ENCODE results near the gene TMEM254. TPM values are rescaled to one million over a fixed set of nuclear protein-coding genes. Genes with fewer than 3 reads are reported as not detected.
"Not testable (repeated sequence)": the region's sequence is repeated elsewhere in the genome, so short reads cannot be mapped to it uniquely, and the experiment has no call there.

The TMEM254 gene
- total and polyA plus RNA-seq, 2 of the 13 experiments (the other 11 are each of a cell fraction or from before 2014, with no cell fraction given) = 11.2 to 39.0 TPM

- H3K4me3 ChIP-seq (replicated peaks in 1 of 3; ENCODE audit: insufficient read depth in 1 of 3, low read depth in 2 of 3, low read length in 3 of 3); H4K20me1 ChIP-seq (ENCODE audit: insufficient read depth, low read length); CTCF ChIA-PET (ENCODE audit: low intra/inter-chr PET ratio, low total read pairs); H3K27ac ChIP-seq (ENCODE audit: extremely low read length, insufficient read depth, low read length); H3K9ac ChIP-seq (ENCODE audit: insufficient read depth, low read depth, low read length); BruUV-seq (replicated peaks); H3K4me2 ChIP-seq (ENCODE audit: low read depth, low read length); in situ Hi-C loops (cut with HindIII; ENCODE audit: extremely low pct_ligation_motif_present, low pct_unique_long_range_greater_than_20kb); H3K4me1 ChIP-seq (ENCODE audit: insufficient read depth, low read length); intact Hi-C loops (cut with micrococcal nuclease; ENCODE audit: unreplicated experiment); H3K27me3 ChIP-seq (ENCODE audit: control insufficient read depth in 1 of 2, insufficient read depth in 2 of 2, low read length in 2 of 2); FAIRE-seq; H3K9me3 ChIP-seq (ENCODE audit: low read length); H3K79me2 ChIP-seq (ENCODE audit: insufficient read depth, low read length); DNase-seq (ENCODE audit: low spot score); H3K36me3 ChIP-seq (replicated peaks in 1 of 2; ENCODE audit: control insufficient read depth in 1 of 2, insufficient read depth in 2 of 2, low read length in 2 of 2); H2AFZ ChIP-seq (ENCODE audit: low read length): not testable (repeated sequence)
- POLR2A ChIA-PET = interaction anchor here (0.6 to 1.3 kb wide), 3 partner anchors 16 to 34 kb away, joined by 3 to 7 read pairs (median 3); no protein-coding TSS in a partner anchor
- peak; percentile 66 for ATAC-seq
- 63% methylated on average over 6 of the region's 6 CpGs for WGBS (ENCODE audit: low lambda C conversion rate)
- TF ChIP-seq STAG1 (CRISPR knock-in tag; IDR thresholded peaks at IDR 0.05) = 0 out of 2 replicates have a peak, but pooled peaks have one; percentile 11
Observed at GRCh38 chr10:80044935-80045334, 33.5 kb upstream of the TMEM254 start.

DNA sequence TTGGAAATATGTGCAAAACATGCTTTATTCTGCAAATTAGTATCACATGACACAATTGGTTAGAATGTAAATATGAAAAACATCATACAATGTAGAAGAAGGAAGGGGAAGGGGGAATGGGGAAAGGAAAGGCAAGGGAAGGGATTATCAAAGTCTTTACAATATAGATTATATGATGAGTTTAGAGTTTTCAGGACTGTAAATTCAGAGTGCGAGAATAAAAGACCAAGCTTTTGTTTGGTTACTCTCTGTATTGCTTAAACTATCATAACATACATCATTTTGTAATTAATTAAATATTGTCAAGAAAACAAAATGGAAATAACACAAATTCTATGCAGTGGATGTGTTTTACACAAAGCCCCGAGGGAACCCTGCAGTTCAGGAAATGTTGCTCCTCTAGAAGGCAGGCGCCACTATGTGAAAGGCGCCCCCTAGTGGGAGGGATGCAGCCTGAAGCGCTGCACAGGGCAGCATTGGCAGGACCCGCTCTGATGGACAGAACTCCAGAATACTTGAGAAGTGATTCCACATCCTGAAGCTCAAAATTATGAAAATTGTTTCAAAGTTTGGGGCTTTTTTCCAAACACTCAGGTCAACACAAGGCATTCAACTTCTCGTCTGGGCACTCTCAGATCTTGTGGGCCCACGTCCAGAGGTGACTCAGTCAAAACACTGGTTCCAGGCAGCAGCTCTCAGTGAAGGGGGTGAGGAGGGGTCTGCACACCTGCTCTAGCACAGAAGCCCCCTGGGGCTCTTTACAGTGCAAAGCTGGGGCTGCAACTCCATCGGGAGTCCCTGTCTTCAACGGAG is 31.6 kb upstream of the TMEM254 start:
- CTCF ChIA-PET (ENCODE audit: low intra/inter-chr PET ratio, low total read pairs) = no interaction called here
- TF ChIP-seq ELF3 (CRISPR knock-in tag; IDR thresholded peaks at IDR 0.05) (peak; percentile 46; the same call in 1 of the 2 replicates), KDM2A (CRISPR knock-in tag; IDR thresholded peaks at IDR 0.05; ENCODE audit: borderline replicate concordance, low read depth) (peak; percentile 67; the same call in 1 of the 2 replicates), SALL1 (CRISPR knock-in tag; IDR thresholded peaks at IDR 0.05) (peak; percentile 22; the same call in 1 of the 2 replicates), BCL6 (CRISPR knock-in tag; IDR thresholded peaks at IDR 0.05) (0 out of 2 replicates have a peak, but pooled peaks have one; percentile 29), ZNF562 (CRISPR knock-in tag; IDR thresholded peaks at IDR 0.05; ENCODE audit: borderline replicate concordance) (no peak), STAG1 (CRISPR knock-in tag; IDR thresholded peaks at IDR 0.05) (peak; percentile 70), TEAD3 (CRISPR knock-in tag; optimal IDR thresholded peaks at IDR 0.05; ENCODE audit: borderline replicate concordance) (peak; percentile 95), YY1 (IDR thresholded peaks at IDR 0.05; ENCODE audit: insufficient read depth, insufficient replicate concordance, low read depth, low read length) (peak; percentile 20), KDM4B (CRISPR knock-in tag; IDR thresholded peaks at IDR 0.05) (no peak), HNRNPK (IDR thresholded peaks at IDR 0.05; ENCODE audit: low read depth, low read length, poor library complexity, severe bottlenecking) (peak; percentile 93), HMGXB4 (CRISPR knock-in tag; IDR thresholded peaks at IDR 0.05; ENCODE audit: borderline replicate concordance in 1 of 2, low read depth in 1 of 2) (peak in 1 of 2 experiments; percentile 64; a peak in 1 of 4 replicates), GATAD1 (CRISPR knock-in tag; IDR thresholded peaks at IDR 0.05) (0 out of 2 replicates have a peak, but pooled peaks have one; percentile 21)
- TF ChIP-seq, protein P1, sequence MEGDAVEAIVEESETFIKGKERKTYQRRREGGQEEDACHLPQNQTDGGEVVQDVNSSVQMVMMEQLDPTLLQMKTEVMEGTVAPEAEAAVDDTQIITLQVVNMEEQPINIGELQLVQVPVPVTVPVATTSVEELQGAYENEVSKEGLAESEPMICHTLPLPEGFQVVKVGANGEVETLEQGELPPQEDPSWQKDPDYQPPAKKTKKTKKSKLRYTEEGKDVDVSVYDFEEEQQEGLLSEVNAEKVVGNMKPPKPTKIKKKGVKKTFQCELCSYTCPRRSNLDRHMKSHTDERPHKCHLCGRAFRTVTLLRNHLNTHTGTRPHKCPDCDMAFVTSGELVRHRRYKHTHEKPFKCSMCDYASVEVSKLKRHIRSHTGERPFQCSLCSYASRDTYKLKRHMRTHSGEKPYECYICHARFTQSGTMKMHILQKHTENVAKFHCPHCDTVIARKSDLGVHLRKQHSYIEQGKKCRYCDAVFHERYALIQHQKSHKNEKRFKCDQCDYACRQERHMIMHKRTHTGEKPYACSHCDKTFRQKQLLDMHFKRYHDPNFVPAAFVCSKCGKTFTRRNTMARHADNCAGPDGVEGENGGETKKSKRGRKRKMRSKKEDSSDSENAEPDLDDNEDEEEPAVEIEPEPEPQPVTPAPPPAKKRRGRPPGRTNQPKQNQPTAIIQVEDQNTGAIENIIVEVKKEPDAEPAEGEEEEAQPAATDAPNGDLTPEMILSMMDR (CRISPR knock-in tag; IDR thresholded peaks at IDR 0.05) = peak; percentile 83

More for the DNA sequence above, 31.6 kb upstream of the TMEM254 start:
- no TSS peak for BruUV-seq (replicated peaks)
- in situ Hi-C loops (cut with HindIII; ENCODE audit: extremely low pct_ligation_motif_present, low pct_unique_long_range_greater_than_20kb) = no loop called here
- POLR2A ChIA-PET = no interaction called here
- Histone ChIP-seq H3K27ac (ENCODE audit: extremely low read length, insufficient read depth, low read length) (no peak overlapping the region), H3K79me2 (ENCODE audit: insufficient read depth, low read length) (no peaks in the 10 kb centered on the region), H3K36me3 (replicated peaks in 1 of 2; ENCODE audit: control insufficient read depth in 1 of 2, insufficient read depth in 2 of 2, low read length in 2 of 2) (no peaks in the 10 kb centered on the region), H3K9ac (ENCODE audit: insufficient read depth, low read depth, low read length) (no peak overlapping the region), H3K9me3 (ENCODE audit: low read length) (no peaks in the 10 kb centered on the region), H3K4me3 (replicated peaks in 1 of 3; ENCODE audit: insufficient read depth in 1 of 3, low read depth in 2 of 3, low read length in 3 of 3) (no peak overlapping the region), H4K20me1 (ENCODE audit: insufficient read depth, low read length) (no peaks in the 10 kb centered on the region), H3K4me2 (ENCODE audit: low read depth, low read length) (no peak overlapping the region), H3K27me3 (ENCODE audit: control insufficient read depth in 1 of 2, insufficient read depth in 2 of 2, low read length in 2 of 2) (no peaks in the 10 kb centered on the region), H3K4me1 (ENCODE audit: insufficient read depth, low read length) (peaks cover 9% of the 10 kb centered on the region; the same call in 1 of the 2 replicates), H2AFZ (ENCODE audit: low read length) (no peak overlapping the region)
- ATAC-seq = peak; percentile 97
- WGBS (ENCODE audit: low lambda C conversion rate) = 25% methylated on average over 7 of the region's 10 CpGs
- intact Hi-C loops (cut with micrococcal nuclease; ENCODE audit: unreplicated experiment) = no loop called here
- peak; percentile 41 for DNase-seq (ENCODE audit: low spot score)
- no peak for FAIRE-seq
